Endodermal cell (in vitro differentiated cells): ENCODE results near the gene ANGPTL2. TPM values are rescaled to one million over a fixed set of nuclear protein-coding genes. Genes with fewer than 3 reads are reported as not detected.

Experiments
- DNase-seq: peaks from one replicate; pipeline ENCODE4 v3.0.0-alpha.2; 2017
- H3K27ac ChIP-seq: 2 replicates; pipeline ENCODE4 v1.5.1; 2013; ENCODE audit warnings: mild to moderate bottlenecking, low read depth, low read length, moderate library complexity
- H3K27me3 ChIP-seq: 2 replicates; pipeline ENCODE4 v1.6.1; 2013; ENCODE audit warnings: mild to moderate bottlenecking, low read length, moderate library complexity; ENCODE audit not compliant: insufficient read depth, control insufficient read depth, poor library complexity, severe bottlenecking
- H3K36me3 ChIP-seq: 2 replicates; pipeline ENCODE4 v1.7.0; 2013; ENCODE audit warnings: mild to moderate bottlenecking, low read length, moderate library complexity; ENCODE audit not compliant: control insufficient read depth, insufficient read depth
- H3K4me1 ChIP-seq: one replicate; pipeline ENCODE4 v1.7.0; 2013; ENCODE audit warnings: low read length; ENCODE audit not compliant: control insufficient read depth, insufficient read depth
- H3K4me3 ChIP-seq: 2 replicates; pipeline ENCODE4 v1.5.1; 2013; ENCODE audit warnings: mild to moderate bottlenecking, low read length, moderate library complexity
- H3K9ac ChIP-seq: 2 replicates; pipeline ENCODE4 v1.6.1; 2013; ENCODE audit warnings: mild to moderate bottlenecking, low read length, moderate library complexity; ENCODE audit not compliant: poor library complexity, severe bottlenecking; ENCODE audit errors: extremely low read depth
- H3K9me3 ChIP-seq: 2 replicates; pipeline ENCODE4 v1.6.1; 2013; ENCODE audit warnings: mild to moderate bottlenecking, low read length, moderate library complexity; ENCODE audit not compliant: control insufficient read depth
- H3K27ac Mint-ChIP-seq: 2 replicates; pipeline ENCODE4 v1.8.0; 2020; ENCODE audit warnings: mixed read lengths
- H3K27me3 Mint-ChIP-seq: 2 replicates; pipeline ENCODE4 v1.8.0; 2021; ENCODE audit warnings: mild to moderate bottlenecking, mixed read lengths; ENCODE audit not compliant: insufficient read depth
- H3K36me3 Mint-ChIP-seq: 2 replicates; pipeline ENCODE4 v1.8.0; 2020; ENCODE audit warnings: low read depth, mixed read lengths
- H3K4me1 Mint-ChIP-seq: 2 replicates; pipeline ENCODE4 v1.8.0; 2020; ENCODE audit warnings: mixed read lengths
- H3K4me3 Mint-ChIP-seq: 2 replicates; pipeline ENCODE4 v1.8.0; 2020; ENCODE audit warnings: mild to moderate bottlenecking, moderate library complexity, mixed read lengths
- H3K9me3 Mint-ChIP-seq: 2 replicates; pipeline ENCODE4 v1.8.0; 2020; ENCODE audit warnings: mild to moderate bottlenecking, mixed read lengths
- WGBS, 2 experiments: methylation state at CpG; one replicate each; pipeline versions ENCODE4 v1.1.5 to v1.1.7; 2013; ENCODE audit warnings: missing lambda C conversion rate in 2 of 2, mixed read lengths in 1 of 2; ENCODE audit not compliant: insufficient coverage in 1 of 2, insufficient read length in 1 of 2; 5-methylcytosine and 5-hydroxymethylcytosine counted together
- total RNA-seq, 2 donors: library from RNA; stranded (reverse); fragmentation: NEBNext Ultra II Directional in 1 of 2; extraction: Animal tissue kit (Norgen Biotek cat#: 25700) in 1 of 2; gene quantifications; 2 replicates in 1 of 2; 3 replicates in 1 of 2; pipeline ENCODE4 v1.2.1, GENCODE V29; 2021
- TF ChIP-seq, protein P1 (sequence below): fragments of 200-600 bp; sonication (generic); conservative IDR thresholded peaks from 2 replicates; pipeline ENCODE4 v1.5.0; 2021; ENCODE audit warnings: antibody characterized with exemption, mild to moderate bottlenecking

Gene ANGPTL2
- total RNA-seq, 2 donors from 2014 or later, result 14.8 to 17.1 TPM

GRCh38 chr9:127066851-127067136 is 55.6 kb downstream of the ANGPTL2 start:
- H3K4me1 Mint-ChIP-seq, result peaks cover 7% of the 10 kb centered on the region
- H3K36me3 Mint-ChIP-seq, result peaks cover 9% of the 10 kb centered on the region
- no peaks in the 10 kb centered on the region for H3K4me1 ChIP-seq
- no peaks in the 10 kb centered on the region for H3K27me3 Mint-ChIP-seq
- no peaks in the 10 kb centered on the region for H3K36me3 ChIP-seq
- 97 to 100% methylated on average over 2 of the region's 2 CpGs for WGBS, 2 experiments
- no peak overlapping the region for H3K27ac Mint-ChIP-seq
- H3K4me3 Mint-ChIP-seq, result no peak overlapping the region
- no peak overlapping the region for H3K27ac ChIP-seq
- H3K4me3 ChIP-seq, result no peak overlapping the region
- no peak overlapping the region for H3K9ac ChIP-seq
- DNase-seq, result no peak
- TF ChIP-seq, protein P1, sequence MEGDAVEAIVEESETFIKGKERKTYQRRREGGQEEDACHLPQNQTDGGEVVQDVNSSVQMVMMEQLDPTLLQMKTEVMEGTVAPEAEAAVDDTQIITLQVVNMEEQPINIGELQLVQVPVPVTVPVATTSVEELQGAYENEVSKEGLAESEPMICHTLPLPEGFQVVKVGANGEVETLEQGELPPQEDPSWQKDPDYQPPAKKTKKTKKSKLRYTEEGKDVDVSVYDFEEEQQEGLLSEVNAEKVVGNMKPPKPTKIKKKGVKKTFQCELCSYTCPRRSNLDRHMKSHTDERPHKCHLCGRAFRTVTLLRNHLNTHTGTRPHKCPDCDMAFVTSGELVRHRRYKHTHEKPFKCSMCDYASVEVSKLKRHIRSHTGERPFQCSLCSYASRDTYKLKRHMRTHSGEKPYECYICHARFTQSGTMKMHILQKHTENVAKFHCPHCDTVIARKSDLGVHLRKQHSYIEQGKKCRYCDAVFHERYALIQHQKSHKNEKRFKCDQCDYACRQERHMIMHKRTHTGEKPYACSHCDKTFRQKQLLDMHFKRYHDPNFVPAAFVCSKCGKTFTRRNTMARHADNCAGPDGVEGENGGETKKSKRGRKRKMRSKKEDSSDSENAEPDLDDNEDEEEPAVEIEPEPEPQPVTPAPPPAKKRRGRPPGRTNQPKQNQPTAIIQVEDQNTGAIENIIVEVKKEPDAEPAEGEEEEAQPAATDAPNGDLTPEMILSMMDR, result no peak
- H3K9me3 Mint-ChIP-seq, result peaks cover 2% of the 10 kb centered on the region
- no peaks in the 10 kb centered on the region for H3K27me3 ChIP-seq
- peaks cover 5% of the 10 kb centered on the region for H3K9me3 ChIP-seq

DNA sequence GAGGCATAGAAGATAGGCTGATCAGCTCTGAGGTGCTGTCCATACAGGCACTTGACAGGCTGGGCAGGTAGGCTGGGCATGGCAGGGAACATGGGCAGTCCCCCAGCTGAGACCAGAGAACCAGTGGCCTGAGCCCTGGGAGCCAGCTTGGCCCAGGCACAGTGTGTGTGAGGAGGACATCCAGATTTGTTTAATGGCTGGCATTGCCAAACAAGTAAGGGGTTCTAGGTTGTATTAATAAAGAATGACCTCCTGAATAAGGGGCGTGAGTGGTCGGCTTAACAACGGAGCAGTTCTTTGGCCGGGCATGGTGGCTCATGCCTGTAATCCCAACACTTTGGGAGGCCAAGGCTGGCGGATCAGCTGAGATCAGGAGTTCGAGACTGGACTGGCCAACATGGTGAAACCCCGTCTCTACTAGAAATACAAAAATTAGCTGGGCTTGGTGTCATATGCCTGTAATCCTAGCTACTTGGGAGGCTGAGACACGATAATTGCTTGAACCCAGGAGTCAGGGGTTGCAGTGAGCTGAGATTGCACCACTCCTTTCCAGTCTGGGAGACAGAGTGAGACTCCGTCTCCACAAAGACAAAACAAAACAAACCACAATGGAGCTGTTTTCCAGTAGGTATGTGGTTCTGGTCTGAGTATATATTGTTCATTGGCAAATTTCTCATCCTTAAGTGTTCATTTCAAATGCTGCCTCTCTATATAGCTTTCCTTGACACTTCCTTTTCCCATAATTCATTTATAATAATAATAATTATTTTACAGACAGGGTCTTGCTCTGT is 56.2 kb downstream of the ANGPTL2 start:
- Histone ChIP-seq H3K36me3 (no peaks in the 10 kb centered on the region), H3K27me3 (no peaks in the 10 kb centered on the region), H3K4me3 (no peak overlapping the region), H3K9ac (no peak overlapping the region), H3K4me1 (no peaks in the 10 kb centered on the region), H3K27ac (no peak overlapping the region), H3K9me3 (peaks cover 2% of the 10 kb centered on the region)
- 85 to 96% methylated on average over 7 to 8 of the region's 9 CpGs for WGBS, 2 experiments
- TF ChIP-seq, protein P1, result no peak
- Mint-ChIP-seq H3K27me3 (no peaks in the 10 kb centered on the region), H3K4me1 (peaks cover 7% of the 10 kb centered on the region), H3K36me3 (peaks cover 9% of the 10 kb centered on the region), H3K27ac (peak overlapping the region; percentile 12), H3K4me3 (no peak overlapping the region), H3K9me3 (peaks cover 1% of the 10 kb centered on the region)
- no peak for DNase-seq

- H3K36me3 ChIP-seq, result no peaks in the 10 kb centered on the region
- Mint-ChIP-seq H3K36me3 (peaks cover 8% of the 10 kb centered on the region), H3K4me1 (peaks cover 7% of the 10 kb centered on the region), H3K27ac (no peak overlapping the region), H3K4me3 (no peak overlapping the region), H3K9me3 (no peaks in the 10 kb centered on the region), H3K27me3 (no peaks in the 10 kb centered on the region)
- H3K27ac ChIP-seq, result no peak overlapping the region
- no peak overlapping the region for H3K9ac ChIP-seq
- H3K9me3 ChIP-seq, result no peaks in the 10 kb centered on the region
- 92 to 100% methylated on average over 1 of the region's 1 CpG for WGBS, 2 experiments
- no peaks in the 10 kb centered on the region for H3K27me3 ChIP-seq
- H3K4me1 ChIP-seq, result no peaks in the 10 kb centered on the region
- DNase-seq, result no peak
- TF ChIP-seq, protein P1, result no peak
- H3K4me3 ChIP-seq, result no peak overlapping the region
Observed at GRCh38 chr9:127065592-127065991, 56.8 kb downstream of the ANGPTL2 start.
